GM21390 (cell line): ENCODE measurements around the gene NECTIN1.

Experiments used
- ATAC-seq: cut with Tn5 transposase; IDR thresholded peaks from one replicate; pipeline ENCODE4 v1.9.1; 2021; ENCODE audit not compliant: unreplicated experiment

NECTIN1 gene

GRCh38 chr11:119645018-119645417, 84.0 kb downstream of the NECTIN1 start:
- ATAC-seq, result no peak

GRCh38 chr11:119644502-119644901, 84.5 kb downstream of the NECTIN1 start:
- no peak for ATAC-seq

GRCh38 chr11:119643876-119644225, 85.1 kb downstream of the NECTIN1 start:
- ATAC-seq, result no peak

- no peak for ATAC-seq
Measured at GRCh38 chr11:119643212-119643875, 85.7 kb downstream of the NECTIN1 start.

GRCh38 chr11:119641983-119642745, 86.8 kb downstream of the NECTIN1 start:
- no peak for ATAC-seq

- no peak for ATAC-seq
Measured at GRCh38 chr11:119640541-119640940, 88.5 kb downstream of the NECTIN1 start.

- ATAC-seq, result no peak
Measured at GRCh38 chr11:119639642-119640205, 89.3 kb downstream of the NECTIN1 start.

- ATAC-seq, result no peak
Measured at GRCh38 chr11:119638851-119639250, 90.1 kb downstream of the NECTIN1 start.

- no peak for ATAC-seq
Measured at GRCh38 chr11:119637481-119637880, 91.5 kb downstream of the NECTIN1 start.

GRCh38 chr11:119635776-119636175, 93.2 kb downstream of the NECTIN1 start:
- no peak for ATAC-seq

GRCh38 chr11:119635041-119635740, 93.8 kb downstream of the NECTIN1 start:
- no peak for ATAC-seq

GRCh38 chr11:119634301-119634700, 94.7 kb downstream of the NECTIN1 start:
- ATAC-seq, result no peak

- no peak for ATAC-seq
Measured at GRCh38 chr11:119629834-119630624, 99.0 kb downstream of the NECTIN1 start.

GRCh38 chr11:119629085-119629484, 99.9 kb downstream of the NECTIN1 start:
- no peak for ATAC-seq

GRCh38 chr11:119627286-119627685, 101.7 kb downstream of the NECTIN1 start:
- ATAC-seq, result no peak

- ATAC-seq, result no peak
Measured at GRCh38 chr11:119626871-119627270, 102.1 kb downstream of the NECTIN1 start.

- ATAC-seq, result no peak
Measured at GRCh38 chr11:119626197-119626841, 102.7 kb downstream of the NECTIN1 start.

GRCh38 chr11:119625206-119625978, 103.6 kb downstream of the NECTIN1 start:
- no peak for ATAC-seq

- no peak for ATAC-seq
Measured at GRCh38 chr11:119624629-119625028, 104.4 kb downstream of the NECTIN1 start.
